Ectodermal cell (in vitro differentiated cells): Measurements from ENCODE around the gene RNF39.
A peak's percentile ranks its signal among the peaks of the same experiment; 100 is the strongest.

Experiments used
- H3K27ac ChIP-seq: 2 replicates; pipeline ENCODE4 v1.7.0; 2013; ENCODE audit warnings: mild to moderate bottlenecking, low read depth, low read length; ENCODE audit not compliant: insufficient read depth, poor library complexity, severe bottlenecking
- H3K27me3 ChIP-seq: 2 replicates; pipeline ENCODE4 v1.7.0; 2013; ENCODE audit warnings: mild to moderate bottlenecking, low read length; ENCODE audit not compliant: insufficient read depth, control insufficient read depth, poor library complexity, severe bottlenecking
- H3K36me3 ChIP-seq: one replicate; pipeline ENCODE4 v1.7.0; 2013; ENCODE audit warnings: low read length; ENCODE audit not compliant: control insufficient read depth, insufficient read depth
- H3K4me1 ChIP-seq: one replicate; pipeline ENCODE4 v1.7.0; 2013; ENCODE audit warnings: low read length; ENCODE audit not compliant: control insufficient read depth, insufficient read depth
- H3K4me3 ChIP-seq: 2 replicates; pipeline ENCODE4 v1.7.0; 2013; ENCODE audit warnings: low read depth, low read length, control low read depth; ENCODE audit not compliant: insufficient read depth
- H3K9me3 ChIP-seq: 2 replicates; pipeline ENCODE4 v1.7.0; 2013; ENCODE audit warnings: mild to moderate bottlenecking, low read length, moderate library complexity; ENCODE audit not compliant: control insufficient read depth
- WGBS, 2 experiments: methylation state at CpG; one replicate each; pipeline ENCODE4 v1.1.7; 2013; ENCODE audit warnings: missing lambda C conversion rate in 2 of 2; 5-methylcytosine and 5-hydroxymethylcytosine counted together

The RNF39 gene

GRCh38 chr6:30060606-30061091, 14.9 kb downstream of the RNF39 start:
- Histone ChIP-seq H3K27ac (peak overlapping the region; percentile 54), H3K4me1 (peaks cover 10% of the 10 kb centered on the region), H3K27me3 (no peaks in the 10 kb centered on the region), H3K4me3 (peak overlapping the region; percentile 100), H3K36me3 (no peaks in the 10 kb centered on the region), H3K9me3 (no peaks in the 10 kb centered on the region)
- 1% methylated on average over 24 of the region's 24 CpGs for WGBS, 2 experiments

- 65 to 67% methylated on average over 1 of the region's 1 CpG for WGBS, 2 experiments
- Histone ChIP-seq H3K9me3 (no peaks in the 10 kb centered on the region), H3K4me3 (no peak overlapping the region), H3K36me3 (no peaks in the 10 kb centered on the region), H3K27me3 (no peaks in the 10 kb centered on the region), H3K4me1 (peaks cover 10% of the 10 kb centered on the region), H3K27ac (no peak overlapping the region)
Observed at GRCh38 chr6:30055513-30055912, 20.1 kb downstream of the RNF39 start.

GRCh38 chr6:30053682-30054081, 21.9 kb downstream of the RNF39 start:
- H3K4me3 ChIP-seq: no peak overlapping the region
- H3K27me3 ChIP-seq: no peaks in the 10 kb centered on the region
- WGBS, 2 experiments: 87 to 94% methylated on average over 3 of the region's 3 CpGs
- no peaks in the 10 kb centered on the region for H3K9me3 ChIP-seq
- no peak overlapping the region for H3K27ac ChIP-seq
- no peaks in the 10 kb centered on the region for H3K4me1 ChIP-seq
- H3K36me3 ChIP-seq: no peaks in the 10 kb centered on the region

- Histone ChIP-seq H3K27ac (no peak overlapping the region), H3K36me3 (no peaks in the 10 kb centered on the region), H3K4me3 (no peak overlapping the region), H3K9me3 (no peaks in the 10 kb centered on the region), H3K27me3 (no peaks in the 10 kb centered on the region), H3K4me1 (no peaks in the 10 kb centered on the region)
- WGBS, 2 experiments: 59 to 62% methylated on average over 2 of the region's 2 CpGs
Observed at GRCh38 chr6:30047220-30047619, 28.3 kb downstream of the RNF39 start.

GRCh38 chr6:30044630-30045029, 30.9 kb downstream of the RNF39 start:
- no peaks in the 10 kb centered on the region for H3K4me1 ChIP-seq
- H3K27ac ChIP-seq: no peak overlapping the region
- H3K27me3 ChIP-seq: no peaks in the 10 kb centered on the region
- no peaks in the 10 kb centered on the region for H3K9me3 ChIP-seq
- no peaks in the 10 kb centered on the region for H3K36me3 ChIP-seq
- WGBS, 2 experiments: 86 to 93% methylated on average over 1 to 2 of the region's 2 CpGs
- no peak overlapping the region for H3K4me3 ChIP-seq

- Histone ChIP-seq H3K36me3 (no peaks in the 10 kb centered on the region), H3K4me3 (no peak overlapping the region), H3K4me1 (no peaks in the 10 kb centered on the region), H3K9me3 (no peaks in the 10 kb centered on the region), H3K27ac (no peak overlapping the region), H3K27me3 (no peaks in the 10 kb centered on the region)
- 89 to 91% methylated on average over 2 of the region's 2 CpGs for WGBS, 2 experiments
Observed at GRCh38 chr6:30043744-30044143, 31.8 kb downstream of the RNF39 start.

GRCh38 chr6:30042914-30043313, 32.7 kb downstream of the RNF39 start:
- H3K27me3 ChIP-seq: no peaks in the 10 kb centered on the region
- no peaks in the 10 kb centered on the region for H3K9me3 ChIP-seq
- WGBS, 2 experiments: 47 to 70% methylated on average over 1 of the region's 1 CpG
- H3K4me1 ChIP-seq: no peaks in the 10 kb centered on the region
- H3K36me3 ChIP-seq: no peaks in the 10 kb centered on the region
- no peak overlapping the region for H3K4me3 ChIP-seq
- H3K27ac ChIP-seq: no peak overlapping the region

- no peaks in the 10 kb centered on the region for H3K4me1 ChIP-seq
- no peaks in the 10 kb centered on the region for H3K9me3 ChIP-seq
- H3K27me3 ChIP-seq: no peaks in the 10 kb centered on the region
- H3K36me3 ChIP-seq: no peaks in the 10 kb centered on the region
- no peak overlapping the region for H3K27ac ChIP-seq
- WGBS, 2 experiments: 77 to 95% methylated on average over 1 of the region's 1 CpG
- H3K4me3 ChIP-seq: no peak overlapping the region
Observed at GRCh38 chr6:30042476-30042875, 33.1 kb downstream of the RNF39 start.

- no peaks in the 10 kb centered on the region for H3K27me3 ChIP-seq
- no peaks in the 10 kb centered on the region for H3K36me3 ChIP-seq
- no peaks in the 10 kb centered on the region for H3K4me1 ChIP-seq
- no peaks in the 10 kb centered on the region for H3K9me3 ChIP-seq
- WGBS, 2 experiments: 79 to 86% methylated on average over 3 of the region's 4 CpGs
- no peak overlapping the region for H3K27ac ChIP-seq
- H3K4me3 ChIP-seq: no peak overlapping the region
Observed at GRCh38 chr6:30041821-30042220, 33.7 kb downstream of the RNF39 start.

GRCh38 chr6:30041221-30041620, 34.3 kb downstream of the RNF39 start:
- 81 to 95% methylated on average over 6 of the region's 6 CpGs for WGBS, 2 experiments
- Histone ChIP-seq H3K4me1 (no peaks in the 10 kb centered on the region), H3K36me3 (no peaks in the 10 kb centered on the region)

GRCh38 chr6:30037182-30037788, 38.3 kb downstream of the RNF39 start:
- Histone ChIP-seq H3K27ac (no peak overlapping the region), H3K4me1 (no peaks in the 10 kb centered on the region), H3K36me3 (no peaks in the 10 kb centered on the region), H3K27me3 (no peaks in the 10 kb centered on the region), H3K4me3 (no peak overlapping the region), H3K9me3 (no peaks in the 10 kb centered on the region)
- WGBS, 2 experiments: 47 to 51% methylated on average over 3 to 4 of the region's 4 CpGs

More at GRCh38 chr6:30041221-30041620, 34.3 kb downstream of the RNF39 start:
- no peak overlapping the region for H3K27ac ChIP-seq
- H3K4me3 ChIP-seq: no peak overlapping the region
- no peaks in the 10 kb centered on the region for H3K27me3 ChIP-seq
- no peaks in the 10 kb centered on the region for H3K9me3 ChIP-seq
